ENCODE data around the gene TBC1D14.
"Not testable (repeated sequence)": the region's sequence is repeated elsewhere in the genome, so short reads cannot be mapped to it uniquely, and the experiment has no call there.

Gene TBC1D14

GRCh38 chr4:7068883-7069282 lies 159.3 kb downstream of the TBC1D14 start:
- DNase-seq, result no peak

GRCh38 chr4:7070729-7071511 lies 161.3 kb downstream of the TBC1D14 start:
- peak; percentile 82 for DNase-seq

- no peak for DNase-seq
These were observed 163.4 kb downstream of the TBC1D14 start for GRCh38 chr4:7073059-7073458.

- peak; percentile 35 for DNase-seq
These were observed 164.1 kb downstream of the TBC1D14 start for GRCh38 chr4:7073526-7074390.

GRCh38 chr4:7074426-7074825 lies 164.8 kb downstream of the TBC1D14 start:
- no peak for DNase-seq

GRCh38 chr4:7075962-7076695 lies 166.5 kb downstream of the TBC1D14 start:
- DNase-seq, result no peak

GRCh38 chr4:7076696-7077082 lies 167.1 kb downstream of the TBC1D14 start:
- DNase-seq, result no peak

- DNase-seq, result no peak
These were observed 167.7 kb downstream of the TBC1D14 start for GRCh38 chr4:7077371-7077770.

GRCh38 chr4:7078025-7078424 lies 168.4 kb downstream of the TBC1D14 start:
- DNase-seq, result no peak

- not testable (repeated sequence) for DNase-seq
These were observed 169.9 kb downstream of the TBC1D14 start for GRCh38 chr4:7079483-7079882.

GRCh38 chr4:7079909-7080308 lies 170.3 kb downstream of the TBC1D14 start:
- not testable (repeated sequence) for DNase-seq

All from RPMI8226 (cell line).